GM21619 (cell line): ENCODE measurements around the gene TMEM53.
A peak's percentile ranks its signal among the peaks of the same experiment; 100 is the strongest.

ENCODE experiments used
- ATAC-seq: cut with Tn5 transposase; IDR thresholded peaks from one replicate; pipeline ENCODE4 v1.9.1; 2021; ENCODE audit not compliant: unreplicated experiment

Gene TMEM53

GRCh38 chr1:44698138-44698537, 23.9 kb upstream of the TMEM53 start:
- ATAC-seq, result no peak

GRCh38 chr1:44696789-44697345, 22.6 kb upstream of the TMEM53 start:
- ATAC-seq, result no peak

GRCh38 chr1:44696101-44696500, 21.8 kb upstream of the TMEM53 start:
- ATAC-seq, result no peak

- ATAC-seq, result no peak
Measured at GRCh38 chr1:44695671-44696070, 21.4 kb upstream of the TMEM53 start.

- ATAC-seq, result peak; percentile 71
Measured at GRCh38 chr1:44694863-44695478, 20.7 kb upstream of the TMEM53 start.

GRCh38 chr1:44693900-44694299, 19.6 kb upstream of the TMEM53 start:
- no peak for ATAC-seq

GRCh38 chr1:44693159-44693558, 18.9 kb upstream of the TMEM53 start:
- no peak for ATAC-seq

GRCh38 chr1:44689447-44689765, 15.1 kb upstream of the TMEM53 start:
- no peak for ATAC-seq

- no peak for ATAC-seq
Measured at GRCh38 chr1:44688760-44689446, 14.6 kb upstream of the TMEM53 start.

- no peak for ATAC-seq
Measured at GRCh38 chr1:44685881-44686280, 11.6 kb upstream of the TMEM53 start.

GRCh38 chr1:44685218-44685617, 10.9 kb upstream of the TMEM53 start:
- no peak for ATAC-seq

- ATAC-seq, result peak; percentile 82
Measured at GRCh38 chr1:44684525-44684924, 10.2 kb upstream of the TMEM53 start.

- no peak for ATAC-seq
Measured at GRCh38 chr1:44682883-44683265, 8.6 kb upstream of the TMEM53 start.

GRCh38 chr1:44681905-44682882, 7.9 kb upstream of the TMEM53 start:
- ATAC-seq, result no peak

- no peak for ATAC-seq
Measured at GRCh38 chr1:44679468-44679867, 5.2 kb upstream of the TMEM53 start.

- no peak for ATAC-seq
Measured at GRCh38 chr1:44678626-44679025, 4.3 kb upstream of the TMEM53 start.

GRCh38 chr1:44678120-44678519, 3.8 kb upstream of the TMEM53 start:
- no peak for ATAC-seq

GRCh38 chr1:44677201-44677766, 3.0 kb upstream of the TMEM53 start:
- no peak for ATAC-seq

GRCh38 chr1:44676484-44677200, 2.4 kb upstream of the TMEM53 start:
- ATAC-seq, result no peak

GRCh38 chr1:44675186-44675585, 905 bp upstream of the TMEM53 start:
- no peak for ATAC-seq

- peak; percentile 0 for ATAC-seq
Measured at GRCh38 chr1:44673675-44674112, 587 bp downstream of the TMEM53 start.
